HEK293 (cell line): Measurements from ENCODE around the gene VWA3B.

Source experiments
- CTCF ChIA-PET: fragments of 350-600 bp; formaldehyde crosslinking; extraction: SDS; loops from one replicate; lab custom pipeline; 2021; ENCODE audit warnings: antibody characterized with exemption; lab: Yijun Ruan, JAX
- POLR2A ChIA-PET: fragments of 300-600 bp; formaldehyde crosslinking; extraction: SDS; loops from one replicate; lab custom pipeline; 2020; ENCODE audit warnings: antibody characterized with exemption, inconsistent platforms; lab: Yijun Ruan, JAX
- H3K27ac ChIP-seq: fragments of 200-500 bp; sonication (Bioruptor generic); 2 replicates; pipeline ENCODE4 v1.5.1; 2014; ENCODE audit warnings: low read depth, low read length, control low read depth, inconsistent platforms; ENCODE audit errors: extremely low read depth
- H3K36me3 ChIP-seq, 2 experiments: fragments of 200-500 bp in 1 of 2; sonication (Bioruptor generic) in 1 of 2; 1 replicate in 1 of 2; 2 replicates in 1 of 2; pipeline ENCODE4 v1.5.1; 2014 to 2017; ENCODE audit warnings: inconsistent platforms in 2 of 2, low read length in 2 of 2; ENCODE audit not compliant: control insufficient read depth in 2 of 2, insufficient read depth in 1 of 2
- H3K4me1 ChIP-seq: fragments of 200-500 bp; sonication (Bioruptor generic); 2 replicates; pipeline ENCODE4 v1.5.1; 2014; ENCODE audit warnings: mild to moderate bottlenecking, low read length, inconsistent platforms; ENCODE audit not compliant: control insufficient read depth, insufficient read depth
- H3K4me3 ChIP-seq: 2 replicates; pipeline ENCODE4 v1.5.1; 2011; ENCODE audit warnings: low read depth, mild to moderate bottlenecking, control low read depth, low read length, moderate library complexity
- H3K9me3 ChIP-seq: fragments of 200-500 bp; sonication (Bioruptor generic); 2 replicates; pipeline ENCODE4 v1.5.1; 2014; ENCODE audit warnings: low read depth, low read length, inconsistent platforms; ENCODE audit not compliant: control insufficient read depth, insufficient read depth
- SCRT2 ChIP-seq: fragments of 450-650 bp; formaldehyde crosslinking; IDR thresholded peaks from 2 replicates; pipeline ENCODE4 v1.5.1; 2016; ENCODE audit warnings: missing biosample characterization, missing genetic modification characterization
- ZFP69B ChIP-seq: fragments of 450-650 bp; formaldehyde crosslinking; IDR thresholded peaks from 2 replicates; pipeline ENCODE4 v1.5.1; 2016; ENCODE audit warnings: missing biosample characterization, missing genetic modification characterization
- ZNF112 ChIP-seq: fragments of 450-650 bp; formaldehyde crosslinking; IDR thresholded peaks from 2 replicates; pipeline ENCODE4 v1.5.0; 2017; ENCODE audit warnings: missing biosample characterization, missing genetic modification characterization
- ZNF202 ChIP-seq: fragments of 450-650 bp; formaldehyde crosslinking; IDR thresholded peaks from 2 replicates; pipeline ENCODE4 v1.5.1; 2016; ENCODE audit warnings: missing biosample characterization, missing genetic modification characterization, borderline replicate concordance
- ZNF600 ChIP-seq: fragments of 450-650 bp; formaldehyde crosslinking; IDR thresholded peaks from 2 replicates; pipeline ENCODE4 v1.5.1; 2016; ENCODE audit warnings: missing biosample characterization, missing genetic modification characterization
- ZNF830 ChIP-seq: fragments of 450-650 bp; IDR thresholded peaks from 2 replicates; pipeline ENCODE4 v1.5.0; 2018; ENCODE audit warnings: missing biosample characterization, missing genetic modification characterization, low read depth, mild to moderate bottlenecking, moderate library complexity
- TF ChIP-seq, protein P1 (sequence below): fragments of 450-650 bp; formaldehyde crosslinking; IDR thresholded peaks from 2 replicates; pipeline ENCODE4 v1.5.1; 2017; ENCODE audit warnings: missing biosample characterization, mild to moderate bottlenecking, missing genetic modification characterization, moderate library complexity
- TF ChIP-seq, protein P2 (sequence below): fragments of 450-650 bp; formaldehyde crosslinking; IDR thresholded peaks from 2 replicates; pipeline ENCODE4 v1.5.1; 2016; ENCODE audit warnings: missing biosample characterization, missing genetic modification characterization
- TF ChIP-seq, protein P3 (sequence below): fragments of 450-650 bp; formaldehyde crosslinking; IDR thresholded peaks from 2 replicates; pipeline ENCODE4 v1.5.1; 2016; ENCODE audit warnings: missing biosample characterization, missing genetic modification characterization
- TF ChIP-seq, protein P4 (sequence below): fragments of 450-650 bp; formaldehyde crosslinking; conservative IDR thresholded peaks from 2 replicates; pipeline ENCODE4 v1.5.1; 2016; ENCODE audit warnings: low read depth, missing biosample characterization, missing genetic modification characterization

The VWA3B gene

DNA sequence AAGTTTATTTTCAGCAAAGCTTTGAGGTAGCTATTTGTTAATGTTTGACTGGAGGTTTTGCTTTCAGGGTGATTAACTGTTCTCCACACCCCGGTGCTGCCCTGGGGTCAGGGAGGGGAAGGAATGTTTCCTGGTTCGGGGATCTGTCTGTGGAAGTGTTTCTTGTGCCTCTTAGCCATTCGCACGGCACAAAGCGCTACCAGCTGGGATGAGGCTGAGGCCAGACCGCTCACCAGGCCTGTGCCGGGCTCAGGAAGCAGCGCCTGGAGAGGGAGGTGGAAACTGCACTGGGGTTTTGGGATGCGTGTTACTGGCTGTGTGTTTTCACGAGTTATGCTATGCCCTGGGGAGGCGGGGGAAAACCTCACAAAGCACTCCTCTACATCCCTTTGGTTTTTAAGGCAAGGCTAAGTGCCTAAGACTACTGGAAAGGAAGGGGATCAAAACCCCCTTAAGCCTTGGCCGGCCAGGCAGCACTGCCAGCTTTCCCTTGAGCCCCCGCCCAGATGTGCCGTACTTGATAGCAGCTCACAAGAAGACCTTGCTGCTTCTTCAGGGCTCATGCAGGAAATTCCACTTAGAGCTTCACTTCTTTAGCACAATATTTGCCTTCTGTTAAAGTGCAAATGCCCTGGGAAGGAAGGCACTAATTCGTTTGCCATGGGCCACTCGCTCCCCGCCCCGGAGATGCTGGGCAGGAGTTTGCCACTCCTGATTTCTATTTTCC is 193.6 kb downstream of the VWA3B start:
- ChIA-PET POLR2A (no interaction called here), CTCF (interaction anchor here (2.4 kb wide), 1 partner anchor 11 kb away, joined by 7 read pairs; no protein-coding TSS in a partner anchor)
- Histone ChIP-seq H3K36me3 (no peaks in the 10 kb centered on the region), H3K9me3 (no peaks in the 10 kb centered on the region), H3K4me1 (no peaks in the 10 kb centered on the region), H3K27ac (no peak overlapping the region), H3K4me3 (no peak overlapping the region)
- TF ChIP-seq, protein P1, sequence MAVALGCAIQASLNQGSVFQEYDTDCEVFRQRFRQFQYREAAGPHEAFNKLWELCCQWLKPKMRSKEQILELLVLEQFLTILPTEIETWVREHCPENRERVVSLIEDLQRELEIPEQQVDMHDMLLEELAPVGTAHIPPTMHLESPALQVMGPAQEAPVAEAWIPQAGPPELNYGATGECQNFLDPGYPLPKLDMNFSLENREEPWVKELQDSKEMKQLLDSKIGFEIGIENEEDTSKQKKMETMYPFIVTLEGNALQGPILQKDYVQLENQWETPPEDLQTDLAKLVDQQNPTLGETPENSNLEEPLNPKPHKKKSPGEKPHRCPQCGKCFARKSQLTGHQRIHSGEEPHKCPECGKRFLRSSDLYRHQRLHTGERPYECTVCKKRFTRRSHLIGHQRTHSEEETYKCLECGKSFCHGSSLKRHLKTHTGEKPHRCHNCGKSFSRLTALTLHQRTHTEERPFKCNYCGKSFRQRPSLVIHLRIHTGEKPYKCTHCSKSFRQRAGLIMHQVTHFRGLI (tag by site-specific recombination): no peak
- TF ChIP-seq, protein P2, sequence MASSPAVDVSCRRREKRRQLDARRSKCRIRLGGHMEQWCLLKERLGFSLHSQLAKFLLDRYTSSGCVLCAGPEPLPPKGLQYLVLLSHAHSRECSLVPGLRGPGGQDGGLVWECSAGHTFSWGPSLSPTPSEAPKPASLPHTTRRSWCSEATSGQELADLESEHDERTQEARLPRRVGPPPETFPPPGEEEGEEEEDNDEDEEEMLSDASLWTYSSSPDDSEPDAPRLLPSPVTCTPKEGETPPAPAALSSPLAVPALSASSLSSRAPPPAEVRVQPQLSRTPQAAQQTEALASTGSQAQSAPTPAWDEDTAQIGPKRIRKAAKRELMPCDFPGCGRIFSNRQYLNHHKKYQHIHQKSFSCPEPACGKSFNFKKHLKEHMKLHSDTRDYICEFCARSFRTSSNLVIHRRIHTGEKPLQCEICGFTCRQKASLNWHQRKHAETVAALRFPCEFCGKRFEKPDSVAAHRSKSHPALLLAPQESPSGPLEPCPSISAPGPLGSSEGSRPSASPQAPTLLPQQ (tag by site-specific recombination): no peak
- TF ChIP-seq, protein P3, sequence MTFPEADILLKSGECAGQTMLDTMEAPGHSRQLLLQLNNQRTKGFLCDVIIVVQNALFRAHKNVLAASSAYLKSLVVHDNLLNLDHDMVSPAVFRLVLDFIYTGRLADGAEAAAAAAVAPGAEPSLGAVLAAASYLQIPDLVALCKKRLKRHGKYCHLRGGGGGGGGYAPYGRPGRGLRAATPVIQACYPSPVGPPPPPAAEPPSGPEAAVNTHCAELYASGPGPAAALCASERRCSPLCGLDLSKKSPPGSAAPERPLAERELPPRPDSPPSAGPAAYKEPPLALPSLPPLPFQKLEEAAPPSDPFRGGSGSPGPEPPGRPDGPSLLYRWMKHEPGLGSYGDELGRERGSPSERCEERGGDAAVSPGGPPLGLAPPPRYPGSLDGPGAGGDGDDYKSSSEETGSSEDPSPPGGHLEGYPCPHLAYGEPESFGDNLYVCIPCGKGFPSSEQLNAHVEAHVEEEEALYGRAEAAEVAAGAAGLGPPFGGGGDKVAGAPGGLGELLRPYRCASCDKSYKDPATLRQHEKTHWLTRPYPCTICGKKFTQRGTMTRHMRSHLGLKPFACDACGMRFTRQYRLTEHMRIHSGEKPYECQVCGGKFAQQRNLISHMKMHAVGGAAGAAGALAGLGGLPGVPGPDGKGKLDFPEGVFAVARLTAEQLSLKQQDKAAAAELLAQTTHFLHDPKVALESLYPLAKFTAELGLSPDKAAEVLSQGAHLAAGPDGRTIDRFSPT: no peak
- TF ChIP-seq ZNF202 (tag by site-specific recombination) (no peak), SCRT2 (tag by site-specific recombination) (no peak), ZFP69B (tag by site-specific recombination) (no peak), ZNF600 (tag by site-specific recombination) (no peak), ZNF830 (tag by site-specific recombination) (no peak)

DNA sequence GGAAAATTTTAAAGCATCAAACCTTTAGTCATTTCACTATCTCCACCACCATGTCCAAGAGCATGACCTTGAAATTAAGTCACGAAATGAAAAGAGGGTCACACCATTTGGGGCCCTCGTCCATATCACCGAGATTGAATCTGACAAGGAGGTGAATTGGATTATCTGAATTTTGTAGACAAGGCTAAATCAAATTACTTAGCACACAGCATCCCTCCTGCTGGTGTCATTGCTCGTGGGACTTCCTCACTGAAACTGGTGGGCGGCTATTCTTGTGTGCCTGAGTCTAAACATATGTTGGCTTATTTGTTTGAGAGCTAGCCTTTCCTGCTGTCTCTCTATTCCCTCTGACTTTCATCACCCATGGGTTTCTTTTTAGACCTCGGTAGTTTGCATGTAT is 194.6 kb downstream of the VWA3B start:
- Histone ChIP-seq H3K4me1 (no peaks in the 10 kb centered on the region), H3K27ac (no peak overlapping the region), H3K36me3 (no peaks in the 10 kb centered on the region), H3K9me3 (no peaks in the 10 kb centered on the region), H3K4me3 (no peak overlapping the region)
- ChIA-PET CTCF (interaction anchor here (2.4 kb wide), 1 partner anchor 12 kb away, joined by 7 read pairs; no protein-coding TSS in a partner anchor), POLR2A (no interaction called here)
- TF ChIP-seq, protein P4, sequence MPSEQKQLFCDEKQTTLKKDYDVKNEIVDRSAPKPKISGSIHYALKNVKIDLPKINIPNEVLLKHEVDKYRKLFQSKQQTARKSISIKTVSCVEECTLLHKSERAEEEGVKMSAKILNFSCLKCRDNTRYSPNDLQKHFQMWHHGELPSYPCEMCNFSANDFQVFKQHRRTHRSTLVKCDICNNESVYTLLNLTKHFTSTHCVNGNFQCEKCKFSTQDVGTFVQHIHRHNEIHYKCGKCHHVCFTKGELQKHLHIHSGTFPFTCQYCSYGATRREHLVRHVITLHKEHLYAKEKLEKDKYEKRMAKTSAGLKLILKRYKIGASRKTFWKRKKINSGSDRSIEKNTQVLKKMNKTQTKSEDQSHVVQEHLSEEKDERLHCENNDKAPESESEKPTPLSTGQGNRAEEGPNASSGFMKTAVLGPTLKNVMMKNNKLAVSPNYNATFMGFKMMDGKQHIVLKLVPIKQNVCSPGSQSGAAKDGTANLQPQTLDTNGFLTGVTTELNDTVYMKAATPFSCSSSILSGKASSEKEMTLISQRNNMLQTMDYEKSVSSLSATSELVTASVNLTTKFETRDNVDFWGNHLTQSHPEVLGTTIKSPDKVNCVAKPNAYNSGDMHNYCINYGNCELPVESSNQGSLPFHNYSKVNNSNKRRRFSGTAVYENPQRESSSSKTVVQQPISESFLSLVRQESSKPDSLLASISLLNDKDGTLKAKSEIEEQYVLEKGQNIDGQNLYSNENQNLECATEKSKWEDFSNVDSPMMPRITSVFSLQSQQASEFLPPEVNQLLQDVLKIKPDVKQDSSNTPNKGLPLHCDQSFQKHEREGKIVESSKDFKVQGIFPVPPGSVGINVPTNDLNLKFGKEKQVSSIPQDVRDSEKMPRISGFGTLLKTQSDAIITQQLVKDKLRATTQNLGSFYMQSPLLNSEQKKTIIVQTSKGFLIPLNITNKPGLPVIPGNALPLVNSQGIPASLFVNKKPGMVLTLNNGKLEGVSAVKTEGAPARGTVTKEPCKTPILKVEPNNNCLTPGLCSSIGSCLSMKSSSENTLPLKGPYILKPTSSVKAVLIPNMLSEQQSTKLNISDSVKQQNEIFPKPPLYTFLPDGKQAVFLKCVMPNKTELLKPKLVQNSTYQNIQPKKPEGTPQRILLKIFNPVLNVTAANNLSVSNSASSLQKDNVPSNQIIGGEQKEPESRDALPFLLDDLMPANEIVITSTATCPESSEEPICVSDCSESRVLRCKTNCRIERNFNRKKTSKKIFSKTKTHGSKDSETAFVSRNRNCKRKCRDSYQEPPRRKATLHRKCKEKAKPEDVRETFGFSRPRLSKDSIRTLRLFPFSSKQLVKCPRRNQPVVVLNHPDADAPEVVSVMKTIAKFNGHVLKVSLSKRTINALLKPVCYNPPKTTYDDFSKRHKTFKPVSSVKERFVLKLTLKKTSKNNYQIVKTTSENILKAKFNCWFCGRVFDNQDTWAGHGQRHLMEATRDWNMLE (tag by site-specific recombination): no peak
- no peak for TF ChIP-seq ZNF112
- TF ChIP-seq, all 188 proteins: peak for 0
